Activated T-helper 2 cell treated with anti-CD3 and anti-CD28 coated beads, Interferon-gamma antibody, Interleukin-2, Interleukin-4, amounts not matched to agents 10 μg/mL and 5 μg/mL and 100 μg/mL, durations not matched to agents 14 hours and 24 hours and 36 hours (primary cell): ENCODE data around the gene GARNL3. TPM values are rescaled to one million over a fixed set of nuclear protein-coding genes. Genes with fewer than 3 reads are reported as not detected.

ENCODE experiments used
- DNase-seq: peaks from one replicate; pipeline ENCODE4 v3.0.0; 2021; ENCODE audit warnings: low spot score
- H3K27ac Mint-ChIP-seq: one replicate; pipeline ENCODE4 v1.8.0; 2021; ENCODE audit warnings: mixed read lengths
- H3K27me3 Mint-ChIP-seq: one replicate; pipeline ENCODE4 v1.8.0; 2021; ENCODE audit warnings: low read depth, mixed read lengths
- H3K36me3 Mint-ChIP-seq: one replicate; pipeline ENCODE4 v1.8.0; 2021; ENCODE audit warnings: low read depth, mixed read lengths
- H3K4me1 Mint-ChIP-seq: one replicate; pipeline ENCODE4 v1.8.0; 2021; ENCODE audit warnings: low read depth, mixed read lengths
- H3K4me3 Mint-ChIP-seq: one replicate; pipeline ENCODE4 v1.8.0; 2021; ENCODE audit warnings: low read depth, mild to moderate bottlenecking, moderate library complexity, mixed read lengths
- H3K9me3 Mint-ChIP-seq: one replicate; pipeline ENCODE4 v1.8.0; 2021; ENCODE audit warnings: mixed read lengths
- intact Hi-C: fragments of 100-400 bp; cut with micrococcal nuclease; formaldehyde crosslinking; loops from one replicate; pipeline ENCODE4 v1.15.1; 2023
- total RNA-seq: library from RNA; stranded (reverse); gene quantifications from 2 replicates; pipeline ENCODE4 v1.2.3, GENCODE V29; 2022

GARNL3 gene
- total RNA-seq, 1 donor from 2014 or later: 1.9 TPM

DNA sequence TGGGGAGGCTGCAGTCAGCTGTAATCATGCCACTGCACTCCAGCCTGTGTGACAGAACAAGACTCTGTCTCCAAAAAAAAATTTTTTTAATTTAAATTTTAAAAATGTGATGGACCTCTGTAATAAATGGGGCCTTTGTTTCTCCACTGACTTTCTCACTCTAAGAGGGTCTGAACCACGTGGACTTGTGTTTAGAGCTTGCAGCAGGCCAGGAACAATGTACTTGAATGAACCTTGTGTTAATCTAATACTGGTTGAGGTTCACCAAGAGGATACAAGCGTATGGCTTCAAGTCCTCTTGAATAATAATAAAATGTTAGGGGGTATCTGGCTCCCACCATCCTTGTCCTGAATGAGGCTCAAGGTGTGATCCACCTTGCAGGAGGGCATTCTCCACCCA is 118.0 kb downstream of the GARNL3 start:
- Mint-ChIP-seq H3K27me3 (peaks cover 54% of the 10 kb centered on the region), H3K27ac (no peak overlapping the region), H3K9me3 (peaks cover 11% of the 10 kb centered on the region), H3K4me1 (peaks cover 3% of the 10 kb centered on the region), H3K36me3 (no peaks in the 10 kb centered on the region), H3K4me3 (no peak overlapping the region)
- no peak for DNase-seq
- intact Hi-C loops: loop anchor here (10.0 kb wide), 1 partner anchor 398 kb away; no protein-coding TSS in a partner anchor

DNA sequence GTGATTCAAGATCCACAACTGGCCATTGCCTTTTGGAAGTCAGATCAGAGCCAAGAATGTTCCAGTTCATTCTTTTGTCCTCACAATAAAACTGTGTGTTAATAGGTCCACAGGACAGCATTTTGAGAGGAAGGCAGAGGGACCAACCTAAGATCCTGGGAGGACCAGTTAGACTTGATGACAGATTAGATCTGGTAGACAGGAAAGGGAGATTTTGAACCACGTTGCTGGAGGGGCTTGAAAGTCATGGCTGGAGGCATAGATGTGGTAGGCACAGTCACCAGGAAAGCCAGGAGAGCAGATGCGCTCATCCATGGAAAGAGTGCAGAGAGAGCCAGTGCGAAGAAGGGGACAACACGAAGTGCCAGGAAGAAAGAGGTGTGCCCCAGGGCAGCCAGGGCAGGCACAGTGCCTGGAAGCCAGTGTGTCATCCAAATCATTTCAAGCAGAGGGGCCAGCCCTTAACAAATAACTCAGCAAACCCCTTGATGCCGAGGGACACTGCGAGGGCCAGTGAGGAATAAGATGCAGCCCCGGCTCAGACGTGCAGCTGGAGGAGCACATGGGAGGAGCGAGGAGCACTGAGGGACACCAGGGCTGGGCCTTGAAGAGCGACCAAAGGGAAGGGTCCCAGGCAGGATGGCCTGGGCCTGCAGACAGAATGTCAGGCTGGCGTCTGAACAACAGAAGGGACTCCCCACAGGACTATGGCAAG is 119.6 kb downstream of the GARNL3 start:
- peaks cover 9% of the 10 kb centered on the region for H3K9me3 Mint-ChIP-seq
- no peak overlapping the region for H3K27ac Mint-ChIP-seq
- H3K4me3 Mint-ChIP-seq: no peak overlapping the region
- DNase-seq: no peak
- H3K36me3 Mint-ChIP-seq: no peaks in the 10 kb centered on the region
- intact Hi-C loops: loop anchor here (10.0 kb wide), 1 partner anchor 399 kb away; no protein-coding TSS in a partner anchor
- peaks cover 50% of the 10 kb centered on the region for H3K27me3 Mint-ChIP-seq
- H3K4me1 Mint-ChIP-seq: peaks cover 16% of the 10 kb centered on the region

DNA sequence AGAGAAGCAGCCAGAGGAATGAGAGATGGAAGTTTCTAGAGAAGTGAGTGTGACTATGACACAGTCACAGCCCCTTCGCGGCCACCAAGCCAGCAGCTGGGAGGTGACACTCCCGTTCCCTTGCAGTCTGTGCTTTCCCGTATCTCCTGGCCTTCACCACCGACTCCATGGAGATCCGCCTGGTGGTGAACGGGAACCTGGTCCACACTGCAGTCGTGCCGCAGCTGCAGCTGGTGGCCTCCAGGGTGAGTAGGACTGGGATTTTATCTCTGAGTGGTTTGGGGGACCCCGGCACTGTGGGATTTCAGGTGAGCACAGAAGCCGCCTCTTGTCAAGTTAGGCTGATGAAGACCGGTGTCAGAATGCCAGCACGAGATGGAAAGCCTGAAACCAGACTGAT is 120.3 kb downstream of the GARNL3 start:
- no peak overlapping the region for H3K4me3 Mint-ChIP-seq
- peaks cover 6% of the 10 kb centered on the region for H3K9me3 Mint-ChIP-seq
- H3K27me3 Mint-ChIP-seq: peaks cover 46% of the 10 kb centered on the region
- H3K27ac Mint-ChIP-seq: no peak overlapping the region
- intact Hi-C loops: loop anchor here (10.0 kb wide), 1 partner anchor 400 kb away; no protein-coding TSS in a partner anchor
- no peaks in the 10 kb centered on the region for H3K36me3 Mint-ChIP-seq
- no peak for DNase-seq
- H3K4me1 Mint-ChIP-seq: peaks cover 21% of the 10 kb centered on the region

DNA sequence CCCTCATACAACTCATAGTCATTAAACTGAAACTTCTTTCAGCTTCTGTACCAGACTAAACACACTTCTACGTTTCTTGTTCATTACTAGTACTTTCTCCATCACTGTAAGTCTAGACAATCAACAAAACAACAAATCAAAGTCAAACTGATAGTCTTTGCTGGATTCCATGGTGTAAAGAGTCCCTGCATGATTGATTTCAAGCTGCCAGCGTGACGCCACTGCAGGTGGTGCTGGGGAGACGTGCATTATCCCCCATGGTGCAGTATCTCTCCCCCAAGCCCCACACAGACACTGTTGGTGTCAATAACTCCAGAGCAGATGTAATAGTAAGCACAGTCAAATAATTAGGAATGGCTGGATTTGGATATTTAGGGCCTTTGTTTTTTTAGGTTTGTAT is 121.7 kb downstream of the GARNL3 start:
- H3K4me1 Mint-ChIP-seq: peaks cover 26% of the 10 kb centered on the region
- intact Hi-C loops: loop anchor here (10.0 kb wide), 1 partner anchor 401 kb away; no protein-coding TSS in a partner anchor
- H3K4me3 Mint-ChIP-seq: no peak overlapping the region
- no peak for DNase-seq
- no peak overlapping the region for H3K27ac Mint-ChIP-seq
- no peaks in the 10 kb centered on the region for H3K36me3 Mint-ChIP-seq
- no peaks in the 10 kb centered on the region for H3K9me3 Mint-ChIP-seq
- H3K27me3 Mint-ChIP-seq: peaks cover 43% of the 10 kb centered on the region

DNA sequence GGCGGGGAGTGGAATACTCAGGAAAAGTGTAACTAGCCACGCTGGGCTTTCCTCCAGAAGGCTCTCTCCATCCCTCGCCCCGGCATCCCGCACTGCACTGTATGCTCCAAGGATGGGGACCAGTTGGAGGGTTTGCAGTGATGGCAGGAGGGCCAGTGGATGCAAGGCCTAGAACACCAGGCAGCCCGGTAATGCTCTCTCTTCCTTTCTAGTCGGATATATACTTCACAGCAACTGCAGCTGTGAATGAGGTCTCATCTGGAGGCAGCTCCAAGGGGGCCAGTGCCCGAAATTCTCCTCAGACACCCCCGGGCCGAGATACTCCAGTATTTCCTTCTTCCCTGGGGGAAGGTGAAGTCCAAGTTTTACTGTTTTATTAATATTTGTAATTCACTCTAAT is 122.4 kb downstream of the GARNL3 start:
- Mint-ChIP-seq H3K36me3 (no peaks in the 10 kb centered on the region), H3K27me3 (peaks cover 43% of the 10 kb centered on the region), H3K4me1 (peaks cover 26% of the 10 kb centered on the region), H3K4me3 (no peak overlapping the region), H3K9me3 (no peaks in the 10 kb centered on the region), H3K27ac (no peak overlapping the region)
- no peak for DNase-seq
- intact Hi-C loops: loop anchor here (10.0 kb wide), 1 partner anchor 402 kb away; no protein-coding TSS in a partner anchor

DNA sequence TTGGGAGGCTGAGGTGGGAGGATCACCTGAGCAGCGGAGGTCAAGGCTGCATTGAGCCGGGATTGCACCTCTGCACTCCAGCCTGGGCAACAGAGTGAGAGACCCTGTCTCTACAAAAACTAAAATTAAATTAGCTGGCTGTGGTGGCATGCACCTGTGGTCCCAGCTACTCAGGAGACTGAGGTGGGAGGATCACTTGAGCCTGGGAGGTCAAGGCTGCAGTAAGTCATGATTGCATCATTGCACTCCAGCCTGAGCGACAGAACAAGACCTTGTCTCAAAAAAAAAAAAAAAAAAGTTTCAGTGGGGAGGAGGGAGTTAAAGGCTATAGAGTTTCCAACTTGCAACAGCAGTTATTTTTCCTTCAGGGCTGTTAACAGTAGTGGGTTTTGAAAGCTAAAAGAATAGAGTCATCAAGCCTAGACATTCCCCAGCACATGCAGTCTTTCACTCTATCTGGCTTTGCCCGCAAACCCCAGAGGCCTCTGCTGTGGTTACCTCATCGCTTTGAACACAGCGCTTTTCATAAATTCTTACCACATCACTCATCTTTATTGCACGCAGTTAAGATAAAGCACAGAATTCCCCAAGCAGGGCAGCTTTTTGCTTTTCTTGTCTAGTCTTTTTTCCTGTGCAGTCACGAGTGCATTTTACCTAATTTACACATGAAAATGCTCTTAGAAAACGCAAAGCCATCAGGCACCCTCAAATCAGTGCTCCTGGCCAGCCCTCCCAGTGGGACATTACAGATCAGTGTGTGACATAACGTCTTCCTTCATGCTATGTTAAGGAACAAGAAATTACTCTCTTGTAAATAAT is 123.7 kb downstream of the GARNL3 start:
- H3K27ac Mint-ChIP-seq: peak overlapping the region; percentile 74
- peaks cover 41% of the 10 kb centered on the region for H3K27me3 Mint-ChIP-seq
- intact Hi-C loops: loop anchor here (1.0 to 10.0 kb wide), 5 partner anchors 8 to 403 kb away; partner anchors contain the start of genes LRSAM1 and RPL12
- peak overlapping the region; percentile 24 for H3K4me3 Mint-ChIP-seq
- DNase-seq: peak; percentile 83
- H3K9me3 Mint-ChIP-seq: no peaks in the 10 kb centered on the region
- H3K4me1 Mint-ChIP-seq: peaks cover 26% of the 10 kb centered on the region
- H3K36me3 Mint-ChIP-seq: no peaks in the 10 kb centered on the region

DNA sequence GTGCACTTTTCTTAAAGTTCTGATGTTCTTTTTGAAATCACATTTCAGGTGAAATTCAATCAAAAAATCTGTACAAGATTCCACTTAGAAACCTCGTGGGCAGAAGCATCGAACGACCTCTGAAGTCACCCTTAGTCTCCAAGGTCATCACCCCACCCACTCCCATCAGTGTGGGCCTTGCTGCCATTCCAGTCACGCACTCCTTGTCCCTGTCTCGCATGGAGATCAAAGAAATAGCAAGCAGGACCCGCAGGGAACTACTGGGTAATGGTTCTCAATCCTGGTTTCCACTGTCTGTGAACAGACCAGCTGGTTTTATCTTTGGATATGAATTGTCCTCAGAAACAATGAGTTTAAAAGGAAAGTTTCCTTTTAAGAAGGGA is 124.3 kb downstream of the GARNL3 start:
- Mint-ChIP-seq H3K4me3 (peak overlapping the region; percentile 24), H3K4me1 (peaks cover 28% of the 10 kb centered on the region), H3K36me3 (no peaks in the 10 kb centered on the region), H3K27me3 (peaks cover 37% of the 10 kb centered on the region), H3K9me3 (no peaks in the 10 kb centered on the region), H3K27ac (peak overlapping the region; percentile 74)
- DNase-seq: no peak
- intact Hi-C loops: loop anchor here (1.0 to 10.0 kb wide), 5 partner anchors 7 to 404 kb away; partner anchors contain the start of genes LRSAM1 and RPL12

DNA sequence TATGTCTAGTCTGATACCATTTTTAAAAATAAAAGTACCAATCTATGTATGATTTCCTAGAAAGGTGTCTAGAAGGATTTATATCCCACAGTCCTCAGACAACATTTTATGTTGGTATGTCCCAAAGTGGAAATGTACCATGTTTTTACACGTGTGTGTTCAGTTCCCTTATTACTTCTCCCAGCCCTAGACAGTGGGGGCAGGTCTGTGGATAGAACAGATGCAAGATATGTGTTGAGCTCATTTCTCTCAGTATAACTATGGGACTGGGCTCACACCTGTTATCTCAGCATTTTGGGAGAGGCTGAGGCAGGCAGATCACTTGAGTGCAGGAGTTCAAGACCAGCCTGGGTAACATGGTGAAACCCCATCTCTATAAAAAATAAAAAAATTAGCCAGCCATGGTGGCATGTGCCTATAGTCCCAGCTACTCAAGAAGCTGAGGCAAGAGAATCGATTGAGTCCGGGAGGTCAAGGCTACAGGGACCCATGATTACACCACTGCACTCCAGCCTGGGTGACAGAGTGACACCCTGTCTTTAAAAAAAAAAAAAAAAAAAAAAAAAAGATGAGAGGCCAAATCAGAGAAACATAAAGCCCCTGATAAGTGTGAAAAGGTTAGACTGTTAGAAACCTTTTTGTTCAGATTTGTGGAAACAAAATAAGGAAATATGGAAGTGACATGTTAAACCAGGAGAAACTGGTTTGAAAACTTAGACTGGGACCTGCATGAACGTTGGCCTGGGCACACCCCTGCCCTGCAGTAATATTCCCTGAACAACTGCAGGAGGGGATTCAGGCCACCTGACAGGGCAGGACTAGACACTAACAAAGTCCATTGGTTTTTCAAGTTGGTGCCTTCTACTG is 125.0 kb downstream of the GARNL3 start:
- peaks cover 35% of the 10 kb centered on the region for H3K27me3 Mint-ChIP-seq
- no peak overlapping the region for H3K27ac Mint-ChIP-seq
- no peaks in the 10 kb centered on the region for H3K9me3 Mint-ChIP-seq
- intact Hi-C loops: loop anchor here (2.0 to 10.0 kb wide), 3 partner anchors 61 to 405 kb away; partner anchors contain the start of genes LRSAM1 and RPL12
- no peak overlapping the region for H3K4me3 Mint-ChIP-seq
- DNase-seq: no peak
- H3K4me1 Mint-ChIP-seq: peaks cover 28% of the 10 kb centered on the region
- no peaks in the 10 kb centered on the region for H3K36me3 Mint-ChIP-seq

DNA sequence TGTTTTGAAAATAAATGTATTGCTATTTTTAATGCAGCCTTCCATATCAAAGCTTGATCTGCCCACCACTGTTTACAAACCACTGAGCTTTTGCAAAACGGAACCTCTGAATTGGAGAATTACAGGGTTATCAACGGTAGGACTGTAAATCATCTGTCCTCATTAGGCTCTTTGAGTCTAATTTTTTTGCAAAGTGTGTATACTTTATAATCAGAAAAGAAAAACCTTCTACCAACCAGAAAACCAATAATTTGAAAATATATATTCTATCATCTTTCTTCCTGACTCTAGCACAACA is 125.6 kb downstream of the GARNL3 start:
- Mint-ChIP-seq H3K27me3 (peaks cover 35% of the 10 kb centered on the region), H3K4me1 (peaks cover 28% of the 10 kb centered on the region), H3K27ac (no peak overlapping the region), H3K4me3 (no peak overlapping the region), H3K9me3 (no peaks in the 10 kb centered on the region), H3K36me3 (no peaks in the 10 kb centered on the region)
- DNase-seq: no peak
- intact Hi-C loops: no loop called here

DNA sequence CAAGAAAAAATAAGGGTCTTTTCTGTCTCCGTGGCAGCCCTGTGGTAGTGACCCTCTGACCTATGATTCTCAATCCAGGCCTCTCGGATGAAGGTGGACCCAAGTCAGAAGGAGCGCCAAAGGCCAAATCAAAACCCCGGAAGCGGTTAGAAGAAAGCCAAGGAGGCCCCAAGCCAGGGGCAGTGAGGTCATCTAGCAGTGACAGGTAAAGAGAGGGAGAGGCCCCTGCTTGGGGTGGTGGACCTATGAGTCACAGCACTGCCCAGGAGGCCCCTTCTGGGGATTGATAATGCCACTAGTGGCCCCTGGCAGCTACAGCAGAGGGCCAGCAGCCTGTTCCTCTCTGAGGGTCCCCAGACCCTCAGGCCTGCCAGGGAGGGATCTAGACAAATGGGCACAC is 126.0 kb downstream of the GARNL3 start:
- Mint-ChIP-seq H3K9me3 (no peaks in the 10 kb centered on the region), H3K4me3 (no peak overlapping the region), H3K27ac (no peak overlapping the region), H3K36me3 (no peaks in the 10 kb centered on the region), H3K4me1 (peaks cover 31% of the 10 kb centered on the region), H3K27me3 (peaks cover 35% of the 10 kb centered on the region)
- no peak for DNase-seq
- intact Hi-C loops: no loop called here

DNA sequence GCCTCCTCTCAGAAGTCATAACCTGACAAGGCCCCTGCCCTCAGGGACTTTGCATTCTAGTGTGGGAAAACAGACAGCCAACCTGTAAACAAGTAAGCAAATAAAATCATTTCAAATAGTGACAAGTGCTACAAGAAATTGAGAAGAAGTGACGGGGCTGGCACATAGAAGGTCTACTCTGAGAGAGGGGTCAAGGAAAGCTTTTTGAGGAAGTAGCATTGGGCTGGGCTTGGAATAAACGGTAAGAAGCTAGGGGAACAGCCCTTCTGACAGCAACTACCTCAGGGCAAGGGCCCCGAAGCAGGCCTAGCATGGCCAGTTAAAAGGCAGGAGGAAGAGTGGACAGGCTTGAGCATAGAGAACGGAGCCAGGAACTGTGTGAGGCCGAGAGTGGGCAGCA is 127.6 kb downstream of the GARNL3 start:
- no peak overlapping the region for H3K4me3 Mint-ChIP-seq
- H3K36me3 Mint-ChIP-seq: no peaks in the 10 kb centered on the region
- peaks cover 30% of the 10 kb centered on the region for H3K27me3 Mint-ChIP-seq
- no peak overlapping the region for H3K27ac Mint-ChIP-seq
- DNase-seq: no peak
- peaks cover 39% of the 10 kb centered on the region for H3K4me1 Mint-ChIP-seq
- H3K9me3 Mint-ChIP-seq: no peaks in the 10 kb centered on the region
- intact Hi-C loops: no loop called here

DNA sequence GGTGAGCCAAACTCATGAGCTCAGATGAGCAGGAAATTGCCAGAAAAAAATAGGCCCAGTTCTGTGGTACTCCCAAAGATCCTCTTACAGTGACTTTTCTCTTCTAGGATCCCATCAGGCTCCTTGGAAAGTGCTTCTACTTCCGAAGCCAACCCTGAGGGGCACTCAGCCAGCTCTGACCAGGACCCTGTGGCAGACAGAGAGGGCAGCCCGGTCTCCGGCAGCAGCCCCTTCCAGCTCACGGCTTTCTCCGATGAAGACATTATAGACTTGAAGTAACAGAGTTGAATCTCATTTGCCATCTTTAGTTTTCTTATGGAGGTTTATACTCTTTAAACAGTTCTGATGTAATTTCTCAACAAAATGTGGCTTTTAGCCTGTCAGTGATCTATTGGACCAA is 128.4 kb downstream of the GARNL3 start:
- no peak for DNase-seq
- Mint-ChIP-seq H3K27ac (no peak overlapping the region), H3K4me1 (peaks cover 37% of the 10 kb centered on the region), H3K27me3 (peaks cover 30% of the 10 kb centered on the region), H3K36me3 (no peaks in the 10 kb centered on the region), H3K4me3 (no peak overlapping the region), H3K9me3 (no peaks in the 10 kb centered on the region)
- intact Hi-C loops: no loop called here
